Psoas muscle (tissue), 8 donors: Measurements from ENCODE around the gene ZCCHC7. TPM values are rescaled to one million over a fixed set of nuclear protein-coding genes. Genes with fewer than 3 reads are reported as not detected.

Experiments used
- ATAC-seq, 4 donors: fragments of 200-7000 bp; cut with Tn5 transposase; one replicate each; pipeline ENCODE4 v1.9.1; 2020; ENCODE audit warnings: moderate library complexity in 3 of 4, mild to moderate bottlenecking in 2 of 4
- DNase-seq, 2 donors: peaks; one replicate each; pipeline ENCODE4 v3.0.0-alpha.2; 2020
- H3K27ac ChIP-seq: fragments of 200-600 bp; one replicate; pipeline ENCODE4 v1.8.0; 2022
- H3K27me3 ChIP-seq, 3 donors: fragments of 200-600 bp in 1 of 3; one replicate each; pipeline versions ENCODE4 v1.6.1 to v1.8.0; 2013 to 2022; ENCODE audit warnings: low read length in 2 of 3, mild to moderate bottlenecking in 2 of 3, moderate library complexity in 1 of 3; ENCODE audit not compliant: insufficient read depth in 3 of 3
- H3K36me3 ChIP-seq, 2 donors: fragments of 200-600 bp in 1 of 2; one replicate each; pipeline versions ENCODE4 v1.6.1 to v1.8.0; 2013 to 2022; ENCODE audit warnings: low read depth in 1 of 2, mild to moderate bottlenecking in 1 of 2, moderate library complexity in 1 of 2; ENCODE audit not compliant: insufficient read depth in 1 of 2
- H3K4me1 ChIP-seq: fragments of 200-600 bp; one replicate; pipeline ENCODE4 v1.8.0; 2022
- H3K4me3 ChIP-seq: fragments of 200-600 bp; one replicate; pipeline ENCODE4 v1.8.0; 2022; ENCODE audit warnings: mild to moderate bottlenecking
- H3K9me3 ChIP-seq: fragments of 200-600 bp; one replicate; pipeline ENCODE4 v1.8.0; 2022
- CTCF ChIP-seq: fragments of 200-600 bp; IDR thresholded peaks from one replicate; pipeline ENCODE4 v1.8.0; 2022; ENCODE audit warnings: antibody characterized with exemption
- WGBS, 3 donors: extraction: QIAGEN DNeasy Blood & Tissue Kit; methylation state at CpG; one replicate each; pipeline versions ENCODE4 v1.1.6 to v1.1.7; 2013; 5-methylcytosine and 5-hydroxymethylcytosine counted together
- intact Hi-C, 2 donors: fragments of 100-400 bp; cut with DNase I; formaldehyde crosslinking; loops; one replicate each; pipeline versions ENCODE4 v1.11.0 to v1.14.2; 2022
- polyA plus RNA-seq, 3 donors: library from polyadenylated mRNA; stranded (reverse); fragments of 200-250 nt; gene quantifications; one replicate each; pipeline ENCODE4 v1.2.3, GENCODE V29; 2013
- total RNA-seq, 4 donors: library from RNA; stranded (reverse); fragmentation: NEBNext Ultra II Directional in 2 of 4; extraction: Animal tissue kit (Norgen Biotek cat#: 25700) in 2 of 4; gene quantifications; one replicate each; pipeline versions ENCODE4 v1.2.1 to v1.2.4, GENCODE V29; 2021 to 2023
- donor health status: healthy with polysubstance abuse.
- donor health status: DM: no; HTN: no; CAD: no; lungs with moderate emphysema.
- donor health status: Bipolar disorder and iron deficiency.
- donor health status: healthy.
- donor health status: DM: yes; HTN: yes; CAD: no.
- donor health status: DM: no; HTN: no; CAD: no.
- donor health status: DM: no; HTN: no; CAD: no.
- donor health status: DM: yes; HTN: yes; CAD: no.

Gene ZCCHC7
- total and polyA plus RNA-seq, 7 donors = 6.2 to 10.3 (median 7.3) TPM

- no peak for DNase-seq
- TF ChIP-seq CTCF = no peak
- no peaks in the 10 kb centered on the region for H3K36me3 ChIP-seq
- no peaks in the 10 kb centered on the region for H3K9me3 ChIP-seq
- no peak overlapping the region for H3K4me3 ChIP-seq
- WGBS, 3 donors = 89 to 94% (median 90%) methylated on average over 4 of the region's 4 CpGs
- H3K4me1 ChIP-seq = no peaks in the 10 kb centered on the region
- ATAC-seq = no peak
- H3K27me3 ChIP-seq = no peaks in the 10 kb centered on the region
- H3K27ac ChIP-seq = no peak overlapping the region
- intact Hi-C loops = no loop called here
Measured at GRCh38 chr9:37215381-37215780, 95.0 kb downstream of the ZCCHC7 start.

DNA sequence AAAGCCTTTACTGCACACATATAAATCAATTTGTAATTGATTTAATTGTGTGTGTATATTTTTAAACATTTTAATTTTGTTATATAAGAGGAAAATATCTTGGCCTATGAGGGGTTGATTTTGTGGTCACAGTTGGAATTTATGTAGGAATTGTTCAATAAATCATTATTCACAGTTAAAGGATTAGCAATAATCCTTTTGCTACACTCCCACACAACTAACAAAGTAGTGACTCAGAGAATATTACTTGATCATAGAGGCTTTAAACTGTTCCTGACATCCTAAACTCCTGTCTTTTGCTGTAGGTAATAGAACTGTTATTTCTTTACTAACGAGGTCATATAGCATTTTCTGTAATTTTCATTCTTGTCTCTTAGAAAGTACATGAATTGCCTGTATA lies 95.5 kb downstream of the ZCCHC7 start:
- WGBS, 3 donors = 50 to 73% (median 62%) methylated on average over 1 of the region's 1 CpG
- intact Hi-C loops = no loop called here
- no peak for DNase-seq
- Histone ChIP-seq H3K9me3 (no peaks in the 10 kb centered on the region), H3K4me1 (no peaks in the 10 kb centered on the region), H3K27ac (no peak overlapping the region), H3K4me3 (no peak overlapping the region), H3K36me3 (no peaks in the 10 kb centered on the region), H3K27me3 (no peaks in the 10 kb centered on the region)
- no peak for TF ChIP-seq CTCF
- no peak for ATAC-seq

- 94 to 97% (median 95%) methylated on average over 2 of the region's 2 CpGs for whole genome bisulfite sequencing, 3 donors
- H3K4me3 ChIP-seq = no peak overlapping the region
- no peaks in the 10 kb centered on the region for H3K36me3 ChIP-seq
- ATAC-seq (no peak), DNase-seq (no peak)
- H3K4me1 ChIP-seq = no peaks in the 10 kb centered on the region
- no peak for TF ChIP-seq CTCF
- intact Hi-C loops = no loop called here
- no peaks in the 10 kb centered on the region for H3K9me3 ChIP-seq
- H3K27ac ChIP-seq = no peak overlapping the region
- no peaks in the 10 kb centered on the region for H3K27me3 ChIP-seq
Measured at GRCh38 chr9:37217161-37217560, 96.8 kb downstream of the ZCCHC7 start.

DNA sequence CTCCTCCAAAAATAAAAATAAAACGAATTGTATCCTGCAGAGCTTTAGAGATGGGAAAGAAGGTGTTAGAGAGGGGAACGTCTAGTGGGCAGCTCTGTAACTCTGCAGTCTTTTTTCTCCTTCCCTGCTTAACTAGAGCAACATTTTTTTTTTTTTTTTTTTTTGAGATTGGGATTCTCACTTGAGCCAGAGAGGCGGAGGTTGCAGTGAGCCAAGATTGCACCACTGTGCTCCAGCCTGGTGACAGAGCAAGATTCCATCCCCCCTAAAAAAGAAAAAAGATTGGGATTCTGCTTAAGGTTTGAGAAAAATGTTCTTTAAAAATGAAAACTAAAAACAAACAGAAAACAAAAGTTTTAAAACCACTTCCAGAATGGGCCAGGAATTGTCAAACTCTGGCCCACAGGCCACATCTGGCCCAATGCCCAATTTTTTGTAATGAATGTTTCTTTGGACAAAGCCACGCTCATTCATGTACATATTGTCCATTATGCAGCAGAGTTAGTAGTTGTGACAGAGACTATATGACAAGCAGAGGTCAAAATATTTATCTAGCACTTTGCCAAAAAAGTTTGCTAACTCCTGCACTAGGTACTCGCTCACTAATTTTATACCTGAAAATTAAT lies 98.5 kb downstream of the ZCCHC7 start:
- no peak for DNase-seq
- no peak overlapping the region for H3K27ac ChIP-seq
- intact Hi-C loops = no loop called here
- no peak for ATAC-seq
- no peaks in the 10 kb centered on the region for H3K9me3 ChIP-seq
- no peaks in the 10 kb centered on the region for H3K36me3 ChIP-seq
- H3K4me1 ChIP-seq = no peaks in the 10 kb centered on the region
- H3K27me3 ChIP-seq = no peaks in the 10 kb centered on the region
- TF ChIP-seq CTCF = no peak
- 80 to 88% (median 82%) methylated on average over 5 of the region's 5 CpGs for WGBS, 3 donors
- H3K4me3 ChIP-seq = no peak overlapping the region

DNA sequence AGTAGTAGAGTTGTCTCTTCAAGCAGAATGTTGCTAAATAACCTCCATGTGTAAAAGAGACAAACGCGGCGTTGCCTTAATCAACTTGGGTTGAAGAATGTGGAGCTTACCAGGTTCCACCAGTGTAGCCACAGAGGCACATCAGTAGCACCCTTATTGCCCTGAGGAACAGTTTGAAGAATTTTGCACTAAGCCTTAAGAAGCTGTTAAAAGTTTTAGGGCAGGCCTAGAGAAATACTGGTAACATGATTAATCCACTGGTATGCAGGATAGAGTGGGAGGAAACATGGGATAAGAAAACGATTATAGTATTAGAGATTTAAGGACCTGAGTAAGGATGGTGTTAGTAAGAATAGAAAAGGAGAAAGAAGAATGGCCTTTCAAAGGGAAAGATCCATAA lies 100.6 kb downstream of the ZCCHC7 start:
- Histone ChIP-seq H3K27me3 (no peaks in the 10 kb centered on the region), H3K36me3 (no peaks in the 10 kb centered on the region), H3K4me3 (no peak overlapping the region), H3K4me1 (no peaks in the 10 kb centered on the region), H3K9me3 (no peaks in the 10 kb centered on the region), H3K27ac (no peak overlapping the region)
- TF ChIP-seq CTCF = no peak
- DNase-seq = no peak
- ATAC-seq = no peak
- 89 to 91% (median 90%) methylated on average over 4 of the region's 4 CpGs for WGBS, 3 donors
- intact Hi-C loops = loop anchor here in 1 of 2 donors (10.0 kb wide), 1 partner anchor 56 kb away; no protein-coding TSS in a partner anchor
